GM12891 (cell line): ENCODE measurements around the gene RBCK1.

Source experiments
- DNase-seq: peaks from one replicate; pipeline ENCODE4 v3.0.0; 2011; ENCODE audit warnings: low spot score; ENCODE audit not compliant: insufficient read length
- FAIRE-seq: peaks from 2 replicates; lab custom pipeline; 2011; peaks lifted over from hg19 to GRCh38; lab: Jason Lieb, UNC
- PAX5 ChIP-seq: IDR thresholded peaks from 2 replicates; pipeline ENCODE4 v1.6.1; 2011; ENCODE audit warnings: low read length, moderate library complexity, mild to moderate bottlenecking; ENCODE audit not compliant: insufficient read depth, severe bottlenecking
- POLR2A ChIP-seq: IDR thresholded peaks from 2 replicates; pipeline ENCODE4 v1.6.1; 2011; ENCODE audit warnings: low read depth, low read length, control low read depth
- POLR2AphosphoS5 ChIP-seq: IDR thresholded peaks from 2 replicates; pipeline ENCODE4 v1.6.1; 2011; ENCODE audit warnings: low read depth, low read length, control low read depth
- POU2F2 ChIP-seq: IDR thresholded peaks from 2 replicates; pipeline ENCODE4 v1.6.1; 2011; ENCODE audit warnings: low read depth, mild to moderate bottlenecking, control low read depth, low read length, moderate library complexity
- SPI1 ChIP-seq: IDR thresholded peaks from 2 replicates; pipeline ENCODE4 v1.6.1; 2011; ENCODE audit warnings: low read depth, low read length, control low read depth
- TAF1 ChIP-seq: IDR thresholded peaks from 2 replicates; pipeline ENCODE4 v1.6.1; 2011; ENCODE audit warnings: low read depth, low read length, control low read depth

Gene RBCK1

DNA sequence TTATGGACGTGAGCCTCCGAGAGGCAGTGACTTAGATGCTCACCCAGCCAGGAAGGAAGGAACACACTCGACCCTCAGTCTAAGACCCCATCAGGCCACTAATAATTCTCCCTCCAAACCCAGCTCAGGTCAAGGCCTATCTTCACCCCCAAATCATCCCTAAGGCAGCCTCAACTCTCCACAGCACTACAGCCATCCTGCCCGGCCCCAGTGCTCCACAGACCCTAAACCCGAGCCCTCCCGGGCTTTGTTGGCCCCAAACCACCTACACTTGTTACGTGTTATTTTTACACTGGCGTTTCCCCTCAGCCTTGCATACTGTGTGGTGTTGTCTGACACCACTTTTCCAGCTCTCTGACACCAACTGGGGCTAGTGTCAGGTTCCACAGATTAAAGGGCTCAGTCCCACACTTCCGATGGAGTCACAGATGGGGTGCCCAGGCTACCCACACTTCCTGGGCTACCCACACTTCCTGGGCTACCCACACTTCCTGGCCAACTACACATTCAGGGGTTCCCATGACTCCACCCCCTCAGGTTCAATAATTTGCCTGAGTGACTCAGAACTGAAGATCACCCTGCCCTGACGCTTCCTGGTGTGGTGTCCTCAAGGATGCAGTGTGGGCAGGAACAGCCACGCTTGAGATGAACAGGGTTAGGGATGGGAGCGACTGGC lies 25.3 kb downstream of the RBCK1 start:
- TF ChIP-seq PAX5 = no peak
- peak; percentile 0 for TF ChIP-seq POLR2AphosphoS5
- FAIRE-seq = peak; percentile 98
- peak; percentile 79 for DNase-seq

DNA sequence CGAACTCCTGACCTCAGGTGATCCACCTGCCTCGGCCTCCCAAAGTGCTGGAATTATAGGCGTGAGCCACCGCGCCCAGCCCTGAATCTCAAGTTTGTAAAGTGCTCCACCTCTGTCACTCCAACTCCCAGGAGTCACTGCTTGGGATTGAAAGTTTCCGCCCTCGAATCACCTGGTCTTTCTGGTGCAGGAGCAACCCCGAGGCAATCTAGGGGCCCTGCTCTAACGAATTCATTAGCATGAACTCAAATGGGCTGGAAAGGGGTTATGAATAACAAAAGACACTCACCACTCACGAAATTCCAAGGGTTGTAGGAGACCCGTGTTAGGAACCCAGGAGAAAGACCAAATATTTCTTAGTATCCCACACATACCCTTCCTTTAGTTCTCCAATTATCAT lies 26.1 kb downstream of the RBCK1 start:
- DNase-seq = no peak
- no peak for TF ChIP-seq POLR2A
- TF ChIP-seq TAF1 = no peak
- no peak; the same call in 1 of the 2 replicates for TF ChIP-seq POLR2AphosphoS5
- no peak for TF ChIP-seq SPI1
- TF ChIP-seq POU2F2 = no peak
- TF ChIP-seq PAX5 = no peak
- FAIRE-seq = no peak

DNA sequence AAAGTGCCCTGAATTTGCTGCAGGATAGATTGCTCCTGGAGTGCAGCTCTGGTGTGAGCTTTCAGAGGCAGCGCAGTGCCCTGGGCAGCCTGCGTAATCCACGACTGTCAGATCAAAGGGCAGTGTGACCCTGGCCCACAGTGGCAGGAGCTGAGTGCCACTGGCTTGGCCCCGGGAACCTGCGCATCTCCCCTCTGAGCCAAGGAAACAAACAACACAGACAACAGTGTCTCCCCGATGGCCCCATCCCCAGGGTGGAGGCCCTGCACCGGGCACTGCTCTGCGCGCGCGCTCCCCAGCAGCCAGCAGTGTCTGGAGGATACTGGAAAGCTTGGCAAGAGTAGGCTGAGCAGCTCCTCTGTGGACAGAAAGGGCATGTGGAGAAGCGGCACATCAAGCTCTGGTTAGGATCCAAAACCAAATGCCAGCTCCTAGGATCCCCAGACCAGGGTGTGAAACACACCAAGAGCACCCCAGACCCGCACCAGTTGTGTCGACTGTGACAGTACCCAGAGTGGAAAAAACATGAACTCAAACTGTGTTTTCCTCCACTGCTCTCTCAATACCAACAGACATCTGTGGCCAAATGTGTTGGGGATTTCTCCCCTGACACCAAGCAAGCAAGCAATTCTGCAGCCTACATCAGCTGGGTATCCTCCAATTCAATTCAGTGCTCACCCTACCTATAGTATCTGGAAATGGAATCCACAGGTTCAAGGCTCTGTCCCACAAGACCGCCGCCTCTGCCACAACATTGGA lies 26.7 kb downstream of the RBCK1 start:
- TF ChIP-seq SPI1 (no peak), POU2F2 (no peak), POLR2A (no peak), POLR2AphosphoS5 (no peak), PAX5 (no peak), TAF1 (no peak)
- no peak for DNase-seq
- FAIRE-seq = no peak

DNA sequence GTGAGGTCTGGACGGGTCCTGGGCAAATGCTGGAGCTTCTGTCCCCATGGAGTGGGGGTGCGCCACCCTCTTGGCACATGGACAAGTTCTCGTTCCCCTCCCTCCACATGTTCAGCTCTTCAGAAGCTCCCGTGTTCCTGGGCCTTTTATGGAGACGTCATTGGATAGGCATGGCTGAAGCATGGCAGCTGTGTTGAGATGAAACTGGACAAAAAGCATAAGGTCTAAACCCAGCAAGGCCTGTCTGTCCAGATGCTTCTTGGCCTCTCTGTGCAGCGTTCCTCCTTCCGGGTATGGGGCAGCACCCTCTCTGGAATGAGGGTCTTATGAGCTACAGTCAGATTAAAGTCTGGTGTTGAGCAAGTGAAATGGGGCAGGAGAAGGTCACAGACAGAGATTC lies 27.5 kb downstream of the RBCK1 start:
- no peak for TF ChIP-seq TAF1
- TF ChIP-seq POLR2AphosphoS5 = no peak
- TF ChIP-seq POLR2A = no peak
- TF ChIP-seq SPI1 = no peak
- TF ChIP-seq PAX5 = no peak
- FAIRE-seq (peak; percentile 28), DNase-seq (no peak)

DNA sequence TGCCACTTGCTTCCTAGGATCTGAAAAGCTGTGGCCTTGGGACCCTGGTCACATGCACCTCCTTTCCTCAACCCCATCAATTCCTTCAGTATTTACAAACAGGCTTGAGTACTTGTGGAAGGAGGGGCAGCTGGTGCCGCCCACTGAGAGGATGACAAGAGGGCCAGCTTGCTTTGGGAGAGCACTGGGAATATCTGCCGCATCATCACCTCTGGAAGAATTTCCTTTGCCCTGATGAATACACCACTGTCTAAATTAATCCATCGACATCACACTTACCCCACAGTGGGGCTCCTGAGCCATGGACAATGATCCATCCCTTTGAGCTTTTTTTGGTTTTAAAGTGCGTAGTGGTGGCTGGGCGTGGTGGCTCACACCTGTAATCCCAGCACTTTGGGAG lies 28.4 kb downstream of the RBCK1 start:
- TF ChIP-seq SPI1 (no peak), POLR2A (no peak), TAF1 (no peak), PAX5 (no peak), POLR2AphosphoS5 (no peak), POU2F2 (no peak)
- FAIRE-seq = no peak
- DNase-seq = no peak

DNA sequence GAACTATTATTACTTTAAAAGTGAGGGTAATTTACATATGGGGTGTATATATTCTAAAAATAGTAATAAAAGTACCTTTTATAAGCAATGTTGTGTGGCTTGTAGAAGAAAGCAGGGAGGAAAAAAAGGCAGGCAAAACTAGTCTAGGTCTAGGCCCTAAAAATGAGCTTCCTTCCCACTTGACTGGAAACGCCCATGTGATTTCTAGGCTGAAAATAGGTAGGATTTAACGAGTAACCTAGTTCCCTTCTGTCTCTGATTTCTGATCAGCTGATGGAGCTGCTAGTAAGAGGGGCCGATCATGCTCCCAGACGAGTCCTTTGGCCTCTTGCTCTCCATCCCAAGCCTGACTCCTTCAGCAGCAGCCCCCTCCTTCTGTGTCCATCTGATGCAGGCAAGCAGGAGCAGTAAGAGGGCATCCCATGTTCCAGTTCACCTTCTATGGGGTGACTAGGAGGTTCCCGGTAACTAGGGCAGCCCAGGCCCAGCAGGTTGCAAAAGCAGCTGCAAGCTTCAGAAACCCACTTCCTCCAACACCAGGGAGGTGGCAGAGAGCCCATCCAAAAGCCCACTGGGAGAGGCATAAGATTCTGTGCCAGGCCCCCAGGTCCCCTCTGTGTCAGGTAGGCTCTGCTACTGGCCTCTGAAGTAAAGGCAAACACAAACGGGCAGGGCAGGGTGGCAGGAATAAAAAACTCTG lies 29.8 kb downstream of the RBCK1 start:
- TF ChIP-seq PAX5 = no peak
- no peak for TF ChIP-seq POLR2A
- peak; percentile 24; the same call in 1 of the 2 replicates for TF ChIP-seq SPI1
- TF ChIP-seq POU2F2 = no peak
- TF ChIP-seq POLR2AphosphoS5 = no peak
- TF ChIP-seq TAF1 = no peak
- no peak for DNase-seq
- FAIRE-seq = no peak

DNA sequence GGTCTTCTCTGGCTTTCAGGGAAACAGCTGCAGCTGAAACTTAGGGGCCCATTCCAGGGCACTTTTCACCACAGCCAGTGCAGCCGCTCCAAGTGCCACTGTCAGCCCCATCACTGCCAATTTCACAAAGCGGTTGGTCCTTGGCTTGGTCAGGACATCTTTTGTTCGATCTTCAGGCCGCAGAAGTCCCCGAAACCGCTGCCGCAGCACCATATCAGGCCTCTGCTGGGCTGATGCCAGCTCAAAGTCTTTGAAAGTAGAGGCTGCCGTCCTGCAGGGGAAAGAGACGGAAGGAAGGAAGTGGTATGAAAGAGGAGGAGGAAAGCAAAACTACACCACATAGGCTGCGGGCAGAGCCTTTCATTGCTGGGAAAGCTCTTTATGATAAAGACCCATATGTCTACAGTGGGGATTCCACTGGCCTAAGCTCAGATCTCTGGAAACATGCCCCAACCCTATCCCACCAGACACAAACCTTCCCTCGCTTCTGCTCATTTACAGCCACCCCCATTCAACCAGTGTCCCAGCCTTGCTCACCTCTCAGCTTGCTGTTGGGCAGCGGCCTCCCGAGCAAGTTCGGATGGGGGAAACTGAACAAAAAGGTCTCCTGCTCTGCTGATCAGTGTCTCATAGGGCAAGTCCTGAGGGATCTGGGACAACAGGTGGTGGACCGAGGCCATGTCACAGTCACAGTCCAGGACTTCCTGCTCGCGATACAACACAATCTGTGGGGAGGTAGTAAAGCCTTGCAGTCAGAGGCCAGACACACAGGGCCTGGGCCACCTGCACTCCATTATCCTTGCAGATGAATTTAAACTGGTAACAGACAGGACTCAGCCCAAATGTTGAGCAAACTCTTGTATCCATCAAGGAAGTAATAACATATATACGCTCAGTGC lies 30.7 kb downstream of the RBCK1 start:
- DNase-seq = no peak
- FAIRE-seq = peak; percentile 72
- TF ChIP-seq SPI1 (peak; percentile 42), PAX5 (no peak)

DNA sequence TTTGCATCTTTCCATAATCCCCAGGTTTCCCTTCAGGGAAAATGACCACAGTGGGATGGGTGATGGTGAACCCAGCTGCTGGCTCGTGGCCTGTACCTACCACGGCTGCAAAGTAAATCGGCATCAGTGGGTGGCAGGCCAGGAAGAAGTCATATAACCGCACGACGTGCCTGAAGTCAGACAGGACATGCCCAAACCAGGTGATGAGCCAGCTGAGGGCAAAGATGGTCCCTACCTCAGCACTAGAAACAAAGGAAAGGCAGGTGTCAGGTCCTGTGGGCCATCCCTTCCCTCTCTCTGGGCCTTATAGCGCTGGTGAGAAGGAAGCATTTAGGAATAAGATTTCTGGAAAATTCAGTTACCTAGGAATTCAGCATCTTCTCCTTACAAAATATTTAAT lies 32.0 kb downstream of the RBCK1 start:
- FAIRE-seq (no peak), DNase-seq (no peak)
- no peak for TF ChIP-seq PAX5
- no peak for TF ChIP-seq SPI1
- TF ChIP-seq POLR2AphosphoS5 = no peak
- no peak for TF ChIP-seq POLR2A

DNA sequence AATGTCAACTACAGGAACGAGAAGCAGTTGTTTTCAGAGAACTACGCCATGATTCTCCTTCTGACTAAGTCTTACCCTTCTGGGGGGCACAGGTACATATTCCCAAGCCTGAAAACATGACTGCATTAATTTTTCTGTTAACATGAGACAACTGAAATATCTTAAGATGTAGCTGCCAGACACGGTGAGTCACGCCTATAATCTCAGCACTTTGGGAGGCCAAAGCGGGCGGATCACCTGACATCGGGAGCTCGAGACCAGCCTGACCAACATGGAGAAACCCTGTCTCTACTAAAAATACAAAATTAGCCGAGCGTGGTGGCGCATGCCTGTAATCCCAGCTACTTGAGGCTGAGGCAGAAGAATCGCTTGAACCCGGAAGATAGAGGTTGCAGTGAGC lies 32.5 kb downstream of the RBCK1 start:
- FAIRE-seq = no peak
- TF ChIP-seq POLR2A (no peak), PAX5 (no peak), POLR2AphosphoS5 (no peak), TAF1 (no peak), POU2F2 (no peak), SPI1 (no peak)
- DNase-seq = no peak
